H1 (cell line): ENCODE measurements around the gene WDR27. TPM values are rescaled to one million over a fixed set of nuclear protein-coding genes. Genes with fewer than 3 reads are reported as not detected.

Source experiments
- CTCF ChIA-PET: fragments of 300-600 bp; sonication (Branson Sonifier 250); formaldehyde crosslinking; loops from one replicate; lab custom pipeline; 2021; ENCODE audit not compliant: partially characterized antibody; lab: Charles Lee
- POLR2A ChIA-PET: fragments of 300-600 bp; sonication (Branson Sonifier 250); formaldehyde crosslinking; loops from one replicate; lab custom pipeline; 2021; ENCODE audit warnings: inconsistent platforms; ENCODE audit not compliant: partially characterized antibody; lab: Charles Lee
- DNase-seq, 2 experiments: peaks; one replicate each; pipeline versions ENCODE4 v3.0.0 to v3.0.0-alpha.2; 2010 to 2022; ENCODE audit warnings: low spot score in 2 of 2, low read depth in 1 of 2, mixed read lengths in 1 of 2
- FAIRE-seq: peaks from 2 replicates; lab custom pipeline; 2011; peaks lifted over from hg19 to GRCh38; lab: Jason Lieb, UNC
- H2AFZ ChIP-seq: 2 replicates; pipeline ENCODE4 v1.8.1; 2012; ENCODE audit warnings: low read length, inconsistent platforms
- H2AK5ac ChIP-seq: 2 replicates; pipeline ENCODE4 v1.6.1; 2013; ENCODE audit warnings: low read depth, low read length
- H2BK120ac ChIP-seq: replicated peaks from 2 replicates; pipeline ENCODE3; 2013; ENCODE audit warnings: low read depth, low read length, inconsistent platforms
- H2BK12ac ChIP-seq: 2 replicates; pipeline ENCODE4 v1.6.1; 2013; ENCODE audit warnings: low read depth, low read length
- H2BK15ac ChIP-seq: 2 replicates; pipeline ENCODE4 v1.6.1; 2013; ENCODE audit warnings: low read length
- H2BK20ac ChIP-seq: 2 replicates; pipeline ENCODE4 v1.6.1; 2013; ENCODE audit warnings: low read length
- H2BK5ac ChIP-seq: 2 replicates; pipeline ENCODE4 v1.6.1; 2013; ENCODE audit warnings: low read depth, low read length
- H3K14ac ChIP-seq: 2 replicates; pipeline ENCODE4 v1.6.1; 2013; ENCODE audit warnings: inconsistent platforms; ENCODE audit not compliant: insufficient read length
- H3K18ac ChIP-seq: 2 replicates; pipeline ENCODE4 v1.6.1; 2013; ENCODE audit warnings: low read length; ENCODE audit errors: extremely low read depth
- H3K23ac ChIP-seq: 2 replicates; pipeline ENCODE4 v1.6.1; 2013; ENCODE audit warnings: inconsistent platforms; ENCODE audit not compliant: insufficient read length
- H3K23me2 ChIP-seq: 2 replicates; pipeline ENCODE4 v1.6.1; 2013; ENCODE audit warnings: low read depth, low read length
- H3K27ac ChIP-seq: 2 replicates; pipeline ENCODE4 v1.6.1; 2011; ENCODE audit warnings: low read depth, low read length, inconsistent platforms
- H3K27me3 ChIP-seq, 4 experiments: replicated peaks in 1 of 4; 1 replicate in 1 of 4; 2 replicates in 3 of 4; pipeline versions ENCODE4 v1.6.1 to v1.8.1; 2011 to 2013; ENCODE audit warnings: low read length in 3 of 4, mild to moderate bottlenecking in 3 of 4, inconsistent platforms in 2 of 4, mixed read lengths in 2 of 4, moderate library complexity in 1 of 4; ENCODE audit not compliant: control insufficient read depth in 3 of 4, insufficient read depth in 3 of 4; ENCODE audit errors: extremely low read depth in 1 of 4
- H3K36me3 ChIP-seq, 4 experiments: 2 replicates each; pipeline versions ENCODE4 v1.6.1 to v1.8.1; 2011 to 2013; ENCODE audit warnings: mild to moderate bottlenecking in 4 of 4, low read length in 3 of 4, moderate library complexity in 2 of 4, control low read depth in 1 of 4, inconsistent platforms in 1 of 4; ENCODE audit not compliant: insufficient read depth in 4 of 4, control insufficient read depth in 2 of 4
- H3K4ac ChIP-seq: replicated peaks from 2 replicates; pipeline ENCODE3; 2013; ENCODE audit warnings: low read length, low read depth, mixed read lengths, inconsistent platforms; ENCODE audit not compliant: insufficient read length
- H3K4me1 ChIP-seq, 4 experiments: replicated peaks in 1 of 4; 1 replicate in 1 of 4; 2 replicates in 3 of 4; pipeline versions ENCODE4 v1.6.1 to v1.8.1; 2011 to 2013; ENCODE audit warnings: low read length in 3 of 4, inconsistent platforms in 2 of 4, mixed read lengths in 1 of 4; ENCODE audit not compliant: insufficient read depth in 4 of 4, control insufficient read depth in 3 of 4
- H3K4me2 ChIP-seq, 2 experiments: 2 replicates each; pipeline versions ENCODE4 v1.6.1 to v1.8.1; 2011 to 2013; ENCODE audit warnings: low read depth in 2 of 2, low read length in 2 of 2, control low read depth in 1 of 2, inconsistent platforms in 1 of 2, mild to moderate bottlenecking in 1 of 2; ENCODE audit not compliant: insufficient read depth in 1 of 2
- H3K4me3 ChIP-seq, 4 experiments: fragments of 200-600, 300-600 bp in 1 of 4; sonication (generic), shearing (Covaris generic), sonication (Bioruptor Twin) in 1 of 4; 2 replicates each; pipeline versions ENCODE4 v1.5.1 to v1.8.1; 2011 to 2016; ENCODE audit warnings: low read length in 4 of 4, low read depth in 3 of 4, control low read depth in 2 of 4, inconsistent platforms in 2 of 4, mild to moderate bottlenecking in 2 of 4, mixed read lengths in 1 of 4, moderate library complexity in 1 of 4; ENCODE audit not compliant: insufficient read depth in 2 of 4; ENCODE audit errors: extremely low read depth in 1 of 4
- H3K56ac ChIP-seq: replicated peaks from 2 replicates; pipeline ENCODE3; 2013; ENCODE audit warnings: low read depth, mild to moderate bottlenecking, mixed read lengths, low read length, inconsistent platforms; ENCODE audit not compliant: insufficient read length
- H3K79me1 ChIP-seq: 2 replicates; pipeline ENCODE4 v1.6.1; 2013; ENCODE audit warnings: low read depth, low read length, control low read depth
- H3K79me2 ChIP-seq, 2 experiments: 2 replicates each; pipeline versions ENCODE4 v1.6.1 to v1.8.1; 2012 to 2013; ENCODE audit warnings: low read length in 2 of 2, mild to moderate bottlenecking in 2 of 2, inconsistent platforms in 1 of 2; ENCODE audit not compliant: insufficient read depth in 2 of 2, control insufficient read depth in 1 of 2
- H3K9ac ChIP-seq, 4 experiments: replicated peaks in 1 of 4; 1 replicate in 1 of 4; 2 replicates in 3 of 4; pipeline versions ENCODE4 v1.6.1 to v1.8.1; 2011 to 2013; ENCODE audit warnings: low read depth in 3 of 4, low read length in 3 of 4, control low read depth in 2 of 4, mild to moderate bottlenecking in 2 of 4, moderate library complexity in 2 of 4, inconsistent platforms in 1 of 4; ENCODE audit errors: extremely low read depth in 1 of 4
- H3K9me3 ChIP-seq, 2 experiments: 2 replicates each; pipeline versions ENCODE4 v1.6.1 to v1.8.1; 2012 to 2013; ENCODE audit warnings: mild to moderate bottlenecking in 2 of 2, moderate library complexity in 2 of 2, control low read depth in 1 of 2, inconsistent platforms in 1 of 2, low read depth in 1 of 2, low read length in 1 of 2, mixed read lengths in 1 of 2; ENCODE audit not compliant: insufficient read depth in 2 of 2
- H4K20me1 ChIP-seq, 2 experiments: replicated peaks in 1 of 2; 2 replicates each; pipeline versions ENCODE3 to v1.8.1; 2011 to 2013; ENCODE audit warnings: inconsistent platforms in 2 of 2, low read length in 2 of 2, mild to moderate bottlenecking in 1 of 2; ENCODE audit not compliant: insufficient read depth in 2 of 2, control insufficient read depth in 1 of 2
- H4K5ac ChIP-seq: 2 replicates; pipeline ENCODE4 v1.6.1; 2013; ENCODE audit warnings: low read length, low read depth, mixed read lengths, inconsistent platforms; ENCODE audit not compliant: insufficient read length
- H4K8ac ChIP-seq: 2 replicates; pipeline ENCODE4 v1.8.0; 2013; ENCODE audit warnings: mild to moderate bottlenecking, moderate library complexity, low read length, inconsistent platforms; ENCODE audit not compliant: insufficient read depth; ENCODE audit errors: extremely low read depth
- H4K91ac ChIP-seq: replicated peaks from 2 replicates; pipeline ENCODE3; 2013; ENCODE audit warnings: low read length, mixed read lengths, inconsistent platforms; ENCODE audit not compliant: insufficient read length
- KDM4A ChIP-seq: IDR thresholded peaks from one replicate; pipeline ENCODE4 v1.7.1; 2012; ENCODE audit warnings: low read depth, mild to moderate bottlenecking, moderate library complexity, low read length, inconsistent platforms; ENCODE audit not compliant: severe bottlenecking
- KDM5A ChIP-seq: fragments of 200-600 bp; IDR thresholded peaks from 2 replicates; pipeline ENCODE4 v1.7.1; 2012; ENCODE audit warnings: mild to moderate bottlenecking, low read length, inconsistent platforms, mixed read lengths
- MAFK ChIP-seq: IDR thresholded peaks from 2 replicates; pipeline ENCODE4 v1.6.1; 2012; ENCODE audit warnings: low read depth, mild to moderate bottlenecking, improper control_type of control experiment, low read length
- RAD21 ChIP-seq, 2 experiments: IDR thresholded peaks in 1 of 2; conservative IDR thresholded peaks in 1 of 2; 2 replicates each; pipeline ENCODE4 v1.6.1; 2011; ENCODE audit warnings: low read depth in 2 of 2, low read length in 2 of 2, improper control_type of control experiment in 1 of 2, inconsistent platforms in 1 of 2, mild to moderate bottlenecking in 1 of 2, moderate library complexity in 1 of 2
- RFX5 ChIP-seq: IDR thresholded peaks from 2 replicates; pipeline ENCODE4 v1.6.1; 2011; ENCODE audit warnings: low read depth, low read length, improper control_type of control experiment, borderline replicate concordance
- SIN3A ChIP-seq, 2 experiments: IDR thresholded peaks in 1 of 2; conservative IDR thresholded peaks in 1 of 2; 2 replicates each; pipeline ENCODE4 v1.6.1; 2011 to 2012; ENCODE audit warnings: low read length in 2 of 2, improper control_type of control experiment in 1 of 2, low read depth in 1 of 2, mild to moderate bottlenecking in 1 of 2
- TCF12 ChIP-seq: IDR thresholded peaks from 2 replicates; pipeline ENCODE4 v1.6.1; 2011; ENCODE audit warnings: low read depth, mild to moderate bottlenecking, low read length
- WGBS, 2 experiments: shearing (Covaris generic) in 1 of 2; methylation state at CpG; one replicate each; pipeline versions ENCODE4 v1.1.6 to v1.1.7; 2013 to 2015; ENCODE audit warnings: low lambda C conversion rate in 2 of 2, mixed read lengths in 2 of 2, inconsistent platforms in 1 of 2, low coverage in 1 of 2, missing lambda C conversion rate in 1 of 2; ENCODE audit not compliant: insufficient replicate concordance in 2 of 2, insufficient coverage in 1 of 2, insufficient read length in 1 of 2; ENCODE audit errors: extremely low coverage in 1 of 2, missing lambda C conversion rate in 1 of 2; 5-methylcytosine and 5-hydroxymethylcytosine counted together
- polyA plus RNA-seq, 7 experiments: library from polyadenylated mRNA; depleted of rRNA in 3 of 7; stranded (reverse) in 5 of 7; unstranded in 2 of 7; fragments of >200 nt in 5 of 7; fragments of 200-250 nt in 2 of 7; gene quantifications; 1 replicate in 5 of 7; 2 replicates in 1 of 7; 4 replicates in 1 of 7; pipeline versions ENCODE4 v1.2.1 to v1.2.3, GENCODE V29; 2011 to 2013; ENCODE audit warnings: missing spikeins in 2 of 7, mixed read lengths in 2 of 7
- total RNA-seq: library from RNA; stranded (reverse); fragmentation: NEBNext Ultra II Directional; extraction: Animal tissue kit (Norgen Biotek cat#: 25700); gene quantifications from 2 replicates; pipeline ENCODE4 v1.2.1, GENCODE V29; 2021
- TF ChIP-seq, protein P1 (sequence below): IDR thresholded peaks from 2 replicates; pipeline ENCODE4 v1.6.1; 2012; ENCODE audit warnings: inconsistent platforms

Gene WDR27
- total and polyA plus RNA-seq, 2 of the 8 experiments (the other 6 are each of a cell fraction or from before 2014, with no cell fraction given), result 53.6 to 68.6 TPM

- DNase-seq (no peak), FAIRE-seq (no peak)
- Histone ChIP-seq H2AK5ac (no peak overlapping the region), H3K18ac (no peak overlapping the region), H4K8ac (no peak overlapping the region), H3K27ac (no peak overlapping the region), H2BK20ac (no peak overlapping the region), H3K9ac (no peak overlapping the region), H3K27me3 (no peaks in the 10 kb centered on the region), H3K79me1 (no peaks in the 10 kb centered on the region), H2BK120ac (no peak overlapping the region), H3K23me2 (no peaks in the 10 kb centered on the region), H4K20me1 (no peaks in the 10 kb centered on the region), H4K91ac (no peak overlapping the region), H3K23ac (no peak overlapping the region), H3K4me2 (no peak overlapping the region), H2BK15ac (no peak overlapping the region), H3K4ac (no peak overlapping the region), H4K5ac (no peak overlapping the region), H3K9me3 (no peaks in the 10 kb centered on the region), H3K14ac (no peak overlapping the region), H3K36me3 (no peaks in the 10 kb centered on the region; a peak in 3 of 8 replicates), H2BK12ac (no peak overlapping the region), H3K56ac (no peak overlapping the region), H2BK5ac (no peak overlapping the region), H3K4me3 (no peak overlapping the region), H3K79me2 (no peaks in the 10 kb centered on the region), H3K4me1 (no peaks in the 10 kb centered on the region), H2AFZ (no peak overlapping the region)
- ChIA-PET POLR2A (no interaction called here), CTCF (no interaction called here)
- 96% methylated on average over 1 of the region's 1 CpG; no CpG with 5 or more reads in 1 of the 2 experiments for WGBS, 2 experiments
- no peak for TF ChIP-seq TCF12
- TF ChIP-seq KDM5A, result no peak
- TF ChIP-seq, protein P1, sequence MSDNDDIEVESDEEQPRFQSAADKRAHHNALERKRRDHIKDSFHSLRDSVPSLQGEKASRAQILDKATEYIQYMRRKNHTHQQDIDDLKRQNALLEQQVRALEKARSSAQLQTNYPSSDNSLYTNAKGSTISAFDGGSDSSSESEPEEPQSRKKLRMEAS, result no peak
- no peak for TF ChIP-seq KDM4A
- TF ChIP-seq RAD21 (IDR thresholded peaks at IDR 0.05 in 1 of 2, conservative IDR thresholded peaks at IDR 0.05 in 1 of 2; ENCODE audit: low read depth in 2 of 2, low read length in 2 of 2), result no peak
- no peak for TF ChIP-seq SIN3A (conservative IDR thresholded peaks at IDR 0.05 in 1 of 2, IDR thresholded peaks at IDR 0.05 in 1 of 2; ENCODE audit: low read depth in 1 of 2, low read length in 2 of 2)
- no peak for TF ChIP-seq RFX5
- no peak for TF ChIP-seq MAFK
Observed at GRCh38 chr6:169592558-169592957, 109.3 kb downstream of the WDR27 start.
